Transverse colon (tissue), 4 donors: ENCODE measurements around the gene DNAJB5. TPM values are rescaled to one million over a fixed set of nuclear protein-coding genes. Genes with fewer than 3 reads are reported as not detected.

Source experiments
- DNase-seq: peaks from one replicate; pipeline ENCODE4 v3.0.0-alpha.2; 2019
- H3K27ac ChIP-seq, 4 donors: fragments of 200-600 bp; sonication (generic); 2 replicates each; pipeline ENCODE4 v1.5.1; 2016 to 2018; ENCODE audit warnings: inconsistent platforms in 4 of 4
- H3K27me3 ChIP-seq: fragments of 200-600 bp; sonication (generic); 2 replicates; pipeline ENCODE4 v1.5.1; 2017; ENCODE audit warnings: inconsistent platforms
- H3K36me3 ChIP-seq, 4 donors: fragments of 200-600 bp; sonication (generic); 2 replicates each; pipeline ENCODE4 v1.5.1; 2017 to 2019; ENCODE audit warnings: inconsistent platforms in 4 of 4
- H3K4me1 ChIP-seq, 4 donors: fragments of 200-600 bp; sonication (generic); 2 replicates each; pipeline ENCODE4 v1.5.1; 2017 to 2020; ENCODE audit warnings: inconsistent platforms in 4 of 4
- H3K4me3 ChIP-seq, 4 donors: fragments of 200-600 bp; sonication (generic); 1 replicate in 1 of 4; 2 replicates in 3 of 4; pipeline versions ENCODE4 v1.5.1 to v1.6.1; 2017 to 2019; ENCODE audit warnings: inconsistent platforms in 4 of 4
- H3K9me3 ChIP-seq, 2 donors: fragments of 200-600 bp; sonication (generic); 2 replicates each; pipeline ENCODE4 v1.5.1; 2017 to 2019; ENCODE audit warnings: inconsistent platforms in 2 of 2
- CTCF ChIP-seq, 5 experiments: fragments of 200-600 bp in 3 of 5; fragments of 450-650 bp in 2 of 5; sonication (generic) in 3 of 5; IDR thresholded peaks; 1 replicate in 2 of 5; 2 replicates in 3 of 5; pipeline ENCODE4 v1.5.1; 2016 to 2017; ENCODE audit warnings: antibody characterized with exemption in 5 of 5, inconsistent platforms in 3 of 5, mild to moderate bottlenecking in 2 of 5, moderate library complexity in 1 of 5
- EP300 ChIP-seq: sonication (generic); formaldehyde crosslinking; IDR thresholded peaks from one replicate; pipeline ENCODE4 v1.6.1; 2017; ENCODE audit warnings: antibody characterized with exemption, low read depth
- POLR2A ChIP-seq: fragments of 450-650 bp; IDR thresholded peaks from one replicate; pipeline ENCODE4 v1.6.1; 2016; ENCODE audit warnings: antibody characterized with exemption, mild to moderate bottlenecking, moderate library complexity
- POLR2AphosphoS5 ChIP-seq, 3 donors: sonication (generic); formaldehyde crosslinking; IDR thresholded peaks; one replicate each; pipeline ENCODE4 v1.6.1; 2016; ENCODE audit warnings: antibody characterized with exemption in 3 of 3
- WGBS, 2 donors: methylation state at CpG; one replicate each; pipeline ENCODE4 v1.1.5; 2018; ENCODE audit warnings: low coverage in 1 of 2; 5-methylcytosine and 5-hydroxymethylcytosine counted together
- in situ Hi-C, 4 donors: fragments of 200-750 bp; cut with MboI; loops; one replicate each; pipeline versions ENCODE4 v1.15.0 to v1.15.1; 2017; ENCODE audit warnings: low sequenced_read_pairs in 3 of 4, low pct_ligation_motif_present in 1 of 4, low pct_unique_long_range_greater_than_20kb in 1 of 4
- intact Hi-C: fragments of 100-400 bp; cut with DNase I; formaldehyde crosslinking; loops from one replicate; pipeline ENCODE4 v1.15.1; 2023; ENCODE audit warnings: low total_unique reads
- total RNA-seq, 4 donors: library from RNA; depleted of rRNA; stranded (reverse); fragments of >200 nt; gene quantifications; one replicate each; pipeline ENCODE4 v1.1.0, GENCODE V29; 2016

Gene DNAJB5
- total RNA-seq, 4 donors from 2014 or later, result 4.1 to 22.5 (median 10.2) TPM

- in situ Hi-C loops (no loop called here), intact Hi-C loops (no loop called here)
- 89 to 95% methylated on average over 2 of the region's 2 CpGs for WGBS, 2 donors
- Histone ChIP-seq H3K36me3 (no peaks in the 10 kb centered on the region), H3K27me3 (no peaks in the 10 kb centered on the region), H3K4me3 (no peak overlapping the region), H3K4me1 (peaks cover 0 to 3% (median 1%) of the 10 kb centered on the region in 4 donors), H3K9me3 (no peaks in the 10 kb centered on the region), H3K27ac (no peak overlapping the region)
- TF ChIP-seq EP300 (no peak), POLR2A (no peak), CTCF (IDR thresholded peaks at IDR 0.05) (no peak), POLR2AphosphoS5 (IDR thresholded peaks at IDR 0.05) (no peak)
- no peak for DNase-seq
Measured at GRCh38 chr9:35033101-35033500, 43.6 kb downstream of the DNAJB5 start.

DNA sequence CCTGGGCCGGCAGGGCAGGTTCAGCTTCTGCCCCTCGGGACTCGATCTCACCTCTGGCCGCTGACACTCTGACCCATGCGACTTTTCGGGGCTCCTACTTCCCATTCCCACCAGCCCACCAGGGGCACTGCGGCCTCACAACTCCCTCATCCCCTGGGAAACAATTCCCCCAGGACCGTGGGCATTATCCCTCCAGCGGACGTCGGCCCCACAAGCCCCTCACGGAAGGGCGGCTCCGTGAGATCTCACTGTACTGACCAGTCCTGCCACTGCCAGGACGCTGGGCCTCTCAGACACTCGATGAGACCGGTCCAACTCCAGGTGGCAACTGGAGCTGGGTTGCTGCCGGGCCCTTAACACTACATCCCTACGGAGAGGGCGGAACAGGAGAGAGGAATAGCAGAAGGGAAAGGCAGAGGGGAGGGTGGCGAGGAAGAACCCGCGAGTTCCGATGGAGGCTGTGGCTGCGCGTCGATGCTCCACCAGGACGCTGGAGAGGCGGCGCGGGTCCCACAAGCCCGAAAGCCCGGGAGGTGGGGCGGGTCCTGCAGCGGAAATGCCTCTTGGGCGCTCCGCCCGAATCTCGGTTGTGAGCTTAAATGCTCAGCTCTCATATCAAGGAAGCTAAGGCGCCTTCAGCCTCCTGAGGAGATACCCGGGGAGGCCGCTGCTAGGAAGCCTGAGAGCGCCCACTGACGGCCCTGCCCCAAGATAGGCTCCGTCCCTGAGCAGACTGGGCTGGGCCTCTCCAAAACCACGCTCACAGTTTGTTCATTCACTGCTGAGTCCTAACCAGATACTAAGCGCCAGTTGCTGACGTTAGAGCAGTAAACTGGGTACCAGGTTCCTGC lies 46.5 kb downstream of the DNAJB5 start:
- intact Hi-C loops, result no loop called here
- no peaks in the 10 kb centered on the region for H3K36me3 ChIP-seq
- no peaks in the 10 kb centered on the region for H3K9me3 ChIP-seq
- DNase-seq, result peak; percentile 21
- TF ChIP-seq POLR2A, result no peak
- no peak for TF ChIP-seq POLR2AphosphoS5 (IDR thresholded peaks at IDR 0.05)
- H3K27ac ChIP-seq, result peak overlapping the region in 1 of 4 donors; percentile 14
- H3K4me3 ChIP-seq, result peak overlapping the region in 2 of 4 donors; percentile 3 to 21
- H3K4me1 ChIP-seq, result peaks cover 0 to 3% (median 1%) of the 10 kb centered on the region in 4 donors
- H3K27me3 ChIP-seq, result no peaks in the 10 kb centered on the region
- WGBS, 2 donors, result 70% methylated on average over 46 of the region's 48 CpGs; no CpG with 5 or more reads in 1 of the 2 donors
- in situ Hi-C loops, result no loop called here

GRCh38 chr9:35042081-35042604 lies 52.6 kb downstream of the DNAJB5 start:
- Histone ChIP-seq H3K4me3 (no peak overlapping the region), H3K27me3 (no peaks in the 10 kb centered on the region), H3K9me3 (no peaks in the 10 kb centered on the region), H3K27ac (no peak overlapping the region), H3K4me1 (no peaks in the 10 kb centered on the region), H3K36me3 (no peaks in the 10 kb centered on the region)
- intact Hi-C loops, result no loop called here
- in situ Hi-C loops, result no loop called here
- WGBS, 2 donors, result 86 to 94% methylated on average over 3 of the region's 3 CpGs
- TF ChIP-seq POLR2AphosphoS5 (IDR thresholded peaks at IDR 0.05) (no peak), EP300 (no peak), POLR2A (no peak), CTCF (IDR thresholded peaks at IDR 0.05) (no peak)
- no peak for DNase-seq

GRCh38 chr9:35042891-35043545 lies 53.5 kb downstream of the DNAJB5 start:
- DNase-seq, result no peak
- no peaks in the 10 kb centered on the region for H3K9me3 ChIP-seq
- intact Hi-C loops, result no loop called here
- H3K36me3 ChIP-seq, result no peaks in the 10 kb centered on the region
- no peak overlapping the region for H3K27ac ChIP-seq
- H3K4me3 ChIP-seq, result no peak overlapping the region
- no peaks in the 10 kb centered on the region for H3K4me1 ChIP-seq
- H3K27me3 ChIP-seq, result no peaks in the 10 kb centered on the region
- 90 to 100% methylated on average over 2 to 6 of the region's 6 CpGs for WGBS, 2 donors
- in situ Hi-C loops, result no loop called here
- TF ChIP-seq EP300, result no peak
- TF ChIP-seq POLR2AphosphoS5 (IDR thresholded peaks at IDR 0.05), result no peak
- TF ChIP-seq CTCF (IDR thresholded peaks at IDR 0.05), result no peak
- no peak for TF ChIP-seq POLR2A
